ENCODE measurements around the gene SSTR5. TPM values are rescaled to one million over a fixed set of nuclear protein-coding genes. Genes with fewer than 3 reads are reported as not detected.

Gene SSTR5
- polyA plus RNA-seq, 1 experiment: not detected

DNA sequence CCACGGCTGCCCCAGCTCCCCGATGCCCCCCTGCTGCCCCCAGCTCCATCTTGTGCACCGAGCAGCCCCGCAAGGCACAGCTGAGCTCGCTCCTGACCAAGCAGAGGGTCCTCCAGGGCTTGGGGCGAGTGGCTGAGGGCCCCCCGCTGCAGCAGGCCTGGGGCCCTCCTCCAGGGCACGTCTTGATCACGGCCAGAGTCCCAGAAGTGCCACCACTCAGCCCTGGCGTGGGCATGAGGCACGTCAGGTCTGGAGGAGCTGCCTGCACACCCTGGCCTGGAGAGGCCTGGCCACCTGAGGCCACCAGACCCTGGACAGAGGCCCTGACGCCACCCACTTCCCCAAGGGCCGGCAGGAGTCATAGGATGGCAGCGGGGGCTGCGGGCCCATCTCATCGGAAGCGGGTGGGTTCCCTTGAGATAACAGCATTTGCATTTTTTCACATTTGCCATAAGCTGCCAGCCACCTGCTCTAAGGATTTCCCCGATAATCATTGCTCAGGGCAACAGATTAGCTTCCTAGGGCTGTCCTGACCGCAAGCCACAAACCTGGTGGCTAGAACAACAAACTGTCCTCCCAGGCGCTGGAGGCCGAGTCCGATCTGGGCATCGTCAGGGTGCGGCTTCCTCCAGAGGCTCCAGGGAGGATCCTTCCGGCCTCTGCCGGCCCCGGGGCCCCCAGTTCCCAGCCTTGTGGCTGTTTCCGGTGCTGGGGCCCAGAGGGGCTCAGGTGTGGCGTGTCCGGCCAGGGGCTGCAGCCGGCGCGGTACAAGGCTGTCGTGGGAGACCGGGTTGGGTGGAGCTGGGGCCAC, 47.4 kb downstream of the SSTR5 start:
- H3K27ac ChIP-seq (ENCODE audit: low read depth, low read length): no peak overlapping the region
- no peak for DNase-seq (ENCODE audit: low read depth, low spot score)
- no peak for TF ChIP-seq CTCF (IDR thresholded peaks at IDR 0.05; ENCODE audit: low read depth, low read length)
- no peaks in the 10 kb centered on the region for H3K9me3 ChIP-seq (ENCODE audit: control insufficient read depth, insufficient read depth, low read length)
- POLR2A ChIA-PET: no interaction called here
- CTCF ChIA-PET: interaction anchor here (0.6 kb wide), 1 partner anchor 309 kb away, joined by 4 read pairs; no protein-coding TSS in a partner anchor
- H3K27me3 ChIP-seq (ENCODE audit: control insufficient read depth, insufficient read depth, low read length): peaks cover 14% of the 10 kb centered on the region
- no peak overlapping the region for H3K4me3 ChIP-seq (ENCODE audit: low read depth, low read length)

- Histone ChIP-seq H3K27me3 (ENCODE audit: control insufficient read depth, insufficient read depth, low read length) (peaks cover 14% of the 10 kb centered on the region), H3K27ac (ENCODE audit: low read depth, low read length) (no peak overlapping the region), H3K4me3 (ENCODE audit: low read depth, low read length) (no peak overlapping the region), H3K9me3 (ENCODE audit: control insufficient read depth, insufficient read depth, low read length) (no peaks in the 10 kb centered on the region)
- no peak for DNase-seq (ENCODE audit: low read depth, low spot score)
- no peak for TF ChIP-seq CTCF (IDR thresholded peaks at IDR 0.05; ENCODE audit: low read depth, low read length)
- ChIA-PET CTCF (no interaction called here), POLR2A (no interaction called here)
Measured at GRCh38 chr16:1120577-1120941, 48.0 kb downstream of the SSTR5 start.

DNA sequence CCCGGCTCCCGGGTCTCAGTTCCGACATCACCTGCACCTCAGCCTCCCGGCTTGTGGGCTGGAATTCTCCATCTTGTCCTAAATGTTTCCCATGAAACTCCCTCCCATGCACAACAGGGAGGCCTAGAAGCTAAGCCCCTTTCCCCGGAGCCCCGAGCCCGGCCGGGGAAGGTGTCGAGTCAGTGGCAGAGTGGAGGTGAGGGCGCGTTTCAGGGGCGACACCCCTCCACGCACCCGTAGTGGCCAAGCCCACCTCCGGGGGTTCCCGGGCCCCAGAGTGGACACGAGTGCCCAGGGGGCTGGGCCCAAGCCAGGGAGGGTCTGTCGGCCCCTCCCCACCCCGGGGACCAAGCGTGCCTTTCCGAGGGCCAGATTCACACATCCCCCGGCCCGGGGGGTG, 48.5 kb downstream of the SSTR5 start:
- CTCF ChIA-PET: no interaction called here

DNA sequence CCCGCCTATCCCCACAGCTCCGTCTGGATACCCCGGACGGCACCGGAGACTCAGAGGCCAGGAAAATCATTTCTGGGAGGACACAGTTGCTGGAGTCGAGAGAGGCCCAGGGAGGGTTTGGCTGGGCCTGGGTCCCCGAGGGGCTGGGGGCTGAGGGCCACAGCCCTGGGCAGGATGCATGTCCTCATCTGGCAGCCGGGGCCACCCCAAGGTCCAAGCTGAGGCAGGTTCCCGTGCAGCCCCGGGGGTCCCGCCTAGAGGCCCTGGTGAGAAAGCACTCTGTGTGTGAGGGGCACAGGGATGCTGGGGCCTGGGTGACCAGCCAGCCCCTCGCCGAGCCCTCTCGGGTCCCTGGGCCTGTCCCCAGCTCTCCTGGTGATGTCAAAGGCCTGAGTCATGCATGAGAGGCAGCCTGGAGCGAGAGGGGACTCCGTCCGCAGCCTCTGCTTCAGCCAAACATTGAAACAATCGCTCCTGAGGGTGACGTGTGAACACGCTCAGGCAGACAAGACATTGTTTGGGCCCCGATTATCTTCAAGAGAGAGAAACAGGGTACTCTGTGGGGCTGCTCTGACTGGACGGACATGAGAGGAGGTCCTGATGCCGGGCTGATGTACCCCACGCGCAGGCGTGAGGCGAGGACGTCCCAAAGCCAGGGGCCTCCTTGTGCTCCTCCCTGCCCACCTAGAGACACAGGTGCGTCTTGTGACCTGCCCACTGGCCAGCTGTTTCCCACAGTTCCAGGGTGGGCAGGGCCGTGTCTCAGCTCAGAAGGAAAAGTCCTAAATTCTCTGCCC, 49.3 kb downstream of the SSTR5 start:
- H3K9me3 ChIP-seq (ENCODE audit: control insufficient read depth, insufficient read depth, low read length): no peaks in the 10 kb centered on the region
- DNase-seq (ENCODE audit: low read depth, low spot score): no peak
- H3K27me3 ChIP-seq (ENCODE audit: control insufficient read depth, insufficient read depth, low read length): peaks cover 14% of the 10 kb centered on the region
- CTCF ChIA-PET: no interaction called here
- TF ChIP-seq CTCF (IDR thresholded peaks at IDR 0.05; ENCODE audit: low read depth, low read length): no peak
- H3K4me3 ChIP-seq (ENCODE audit: low read depth, low read length): no peak overlapping the region
- no peak overlapping the region for H3K27ac ChIP-seq (ENCODE audit: low read depth, low read length)
- POLR2A ChIA-PET: no interaction called here

More for the DNA sequence above, 48.5 kb downstream of the SSTR5 start:
- peaks cover 14% of the 10 kb centered on the region for H3K27me3 ChIP-seq (ENCODE audit: control insufficient read depth, insufficient read depth, low read length)
- DNase-seq (ENCODE audit: low read depth, low spot score): no peak
- no peak for TF ChIP-seq CTCF (IDR thresholded peaks at IDR 0.05; ENCODE audit: low read depth, low read length)
- H3K4me3 ChIP-seq (ENCODE audit: low read depth, low read length): no peak overlapping the region
- no peaks in the 10 kb centered on the region for H3K9me3 ChIP-seq (ENCODE audit: control insufficient read depth, insufficient read depth, low read length)
- POLR2A ChIA-PET: no interaction called here
- no peak overlapping the region for H3K27ac ChIP-seq (ENCODE audit: low read depth, low read length)

GRCh38 chr16:1122398-1122765, 49.8 kb downstream of the SSTR5 start:
- peaks cover 14% of the 10 kb centered on the region for H3K27me3 ChIP-seq (ENCODE audit: control insufficient read depth, insufficient read depth, low read length)
- H3K4me3 ChIP-seq (ENCODE audit: low read depth, low read length): no peak overlapping the region
- no peak for DNase-seq (ENCODE audit: low read depth, low spot score)
- POLR2A ChIA-PET: no interaction called here
- no peak for TF ChIP-seq CTCF (IDR thresholded peaks at IDR 0.05; ENCODE audit: low read depth, low read length)
- no peak overlapping the region for H3K27ac ChIP-seq (ENCODE audit: low read depth, low read length)
- H3K9me3 ChIP-seq (ENCODE audit: control insufficient read depth, insufficient read depth, low read length): no peaks in the 10 kb centered on the region
- CTCF ChIA-PET: no interaction called here

Data from AG04450 (cell line).